Measurements from ENCODE around the gene TAS1R3.

TAS1R3 gene

DNA sequence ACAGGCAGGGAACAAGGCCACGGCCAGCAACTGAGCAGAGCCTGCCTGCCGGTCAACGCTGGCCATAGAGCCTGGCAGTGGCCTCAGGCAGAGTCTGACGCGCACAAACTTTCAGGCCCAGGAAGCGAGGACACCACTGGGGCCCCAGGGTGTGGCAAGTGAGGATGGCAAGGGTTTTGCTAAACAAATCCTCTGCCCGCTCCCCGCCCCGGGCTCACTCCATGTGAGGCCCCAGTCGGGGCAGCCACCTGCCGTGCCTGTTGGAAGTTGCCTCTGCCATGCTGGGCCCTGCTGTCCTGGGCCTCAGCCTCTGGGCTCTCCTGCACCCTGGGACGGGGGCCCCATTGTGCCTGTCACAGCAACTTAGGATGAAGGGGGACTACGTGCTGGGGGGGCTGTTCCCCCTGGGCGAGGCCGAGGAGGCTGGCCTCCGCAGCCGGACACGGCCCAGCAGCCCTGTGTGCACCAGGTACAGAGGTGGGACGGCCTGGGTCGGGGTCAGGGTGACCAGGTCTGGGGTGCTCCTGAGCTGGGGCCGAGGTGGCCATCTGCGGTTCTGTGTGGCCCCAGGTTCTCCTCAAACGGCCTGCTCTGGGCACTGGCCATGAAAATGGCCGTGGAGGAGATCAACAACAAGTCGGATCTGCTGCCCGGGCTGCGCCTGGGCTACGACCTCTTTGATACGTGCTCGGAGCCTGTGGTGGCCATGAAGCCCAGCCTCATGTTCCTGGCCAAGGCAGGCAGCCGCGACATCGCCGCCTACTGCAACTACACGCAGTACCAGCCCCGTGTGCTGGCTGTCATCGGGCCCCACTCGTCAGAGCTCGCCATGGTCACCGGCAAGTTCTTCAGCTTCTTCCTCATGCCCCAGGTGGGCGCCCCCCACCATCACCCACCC is at the start of gene TAS1R3:
Gene TAS1R3 (plus strand): TSS at position 213 of the 898 bp plus-strand sequence. CDS start 66 bp downstream, at position 279.
- DNase-seq = no peak

DNA sequence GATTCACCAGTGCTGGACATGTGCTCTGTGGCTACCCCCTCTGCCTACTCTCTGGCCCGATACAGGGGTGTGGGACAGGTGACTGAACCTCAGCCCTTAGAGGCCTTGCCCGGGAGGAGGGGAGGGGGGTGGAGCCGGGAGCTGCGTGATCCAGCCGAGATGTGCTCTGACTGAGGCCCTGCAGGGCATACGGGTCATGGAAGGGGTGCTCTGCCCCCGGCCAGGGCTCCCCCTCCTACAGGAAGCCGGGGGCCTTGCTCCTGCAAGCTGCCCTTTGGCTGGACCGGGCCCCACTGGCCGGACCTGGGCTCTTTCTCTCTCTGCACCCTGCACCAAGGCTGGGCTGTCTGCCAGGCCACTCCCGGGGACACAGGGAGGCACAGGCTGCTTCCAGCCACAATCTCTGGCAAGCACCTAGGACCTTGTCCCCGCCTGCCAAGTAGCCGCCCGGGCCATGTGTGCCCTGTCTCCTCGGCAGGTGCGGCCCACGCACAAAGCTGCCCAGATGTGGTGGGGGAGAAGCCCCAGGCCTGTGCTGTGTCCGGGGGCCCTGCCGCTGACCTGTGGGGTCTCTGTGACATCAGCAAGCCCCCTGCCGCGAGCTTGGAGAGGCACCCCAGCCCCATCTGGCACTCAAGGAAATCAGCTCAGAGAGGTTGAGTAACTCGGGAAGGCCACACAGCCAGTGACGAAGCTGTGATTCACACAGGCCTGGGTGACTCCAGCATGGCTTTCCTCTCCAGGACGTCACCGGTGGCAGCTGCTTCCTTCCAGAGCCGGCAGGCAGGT is 49.4 kb upstream of the TAS1R3 start:
- DNase-seq = no peak

DNA sequence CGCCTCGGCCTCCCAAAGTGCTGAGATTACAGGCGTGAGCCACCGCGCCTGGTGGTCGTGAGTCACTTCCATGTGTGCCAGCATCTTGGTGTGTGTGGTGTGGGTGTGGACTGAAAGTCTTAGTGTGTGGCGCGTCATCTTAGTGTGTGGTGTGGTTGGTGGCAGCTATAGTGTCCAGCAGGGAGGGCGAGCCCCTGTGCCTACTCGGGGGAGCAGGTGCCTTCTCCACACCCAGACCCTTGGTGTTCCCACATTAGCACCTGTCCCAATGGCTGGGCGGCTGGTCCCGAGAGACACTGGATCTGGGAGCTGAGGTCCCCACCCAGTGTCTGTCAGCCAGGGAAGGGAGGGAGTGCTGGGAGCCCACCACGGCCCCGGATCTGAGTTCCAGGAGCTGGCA is 48.1 kb upstream of the TAS1R3 start:
- DNase-seq = no peak

DNA sequence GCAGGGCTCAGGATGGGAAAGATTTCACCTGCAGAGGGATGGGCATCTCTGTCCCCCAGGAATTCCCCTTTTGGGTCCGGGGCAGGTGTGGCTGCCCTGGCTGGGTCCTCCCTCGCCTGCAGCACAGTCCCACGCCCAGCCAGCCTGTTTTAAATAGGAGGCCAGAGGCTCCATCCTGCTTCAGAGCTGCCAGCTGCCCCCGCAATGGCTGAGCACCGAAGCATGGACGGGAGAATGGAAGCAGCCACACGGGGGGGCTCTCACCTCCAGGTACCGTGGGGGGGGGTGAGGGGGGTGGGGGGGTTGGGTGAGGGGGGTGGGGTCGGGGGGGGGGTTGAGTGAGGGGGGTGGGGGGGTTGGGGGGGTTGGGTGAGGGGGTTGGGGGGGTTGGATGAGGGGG is 47.3 kb upstream of the TAS1R3 start:
- DNase-seq = no peak

GRCh38 chr1:1284221-1285101 is 46.6 kb upstream of the TAS1R3 start:
- DNase-seq = no peak

DNA sequence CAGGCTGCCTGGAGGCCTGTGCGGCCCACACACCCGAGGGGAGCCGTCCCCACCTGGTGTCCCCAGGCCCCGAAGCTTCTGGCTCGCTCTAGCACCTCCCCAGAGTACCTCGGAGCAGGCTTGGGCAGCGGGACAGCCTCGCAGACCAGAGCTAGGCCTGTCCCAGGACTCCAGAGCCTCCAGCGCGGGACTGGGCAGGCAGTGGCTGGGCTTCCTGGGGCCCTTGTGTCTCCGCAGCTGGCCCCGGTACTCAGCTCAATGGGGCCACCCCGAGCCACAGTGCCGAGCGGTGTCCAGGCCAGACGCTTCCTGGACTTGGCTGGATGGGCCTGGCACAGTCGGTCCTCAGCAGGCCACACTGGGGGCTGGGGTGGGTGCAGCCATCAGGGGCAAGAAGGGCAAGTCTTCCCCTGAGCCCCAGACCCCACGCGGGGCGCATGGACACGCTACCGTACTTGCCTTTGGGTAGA is 45.9 kb upstream of the TAS1R3 start:
- DNase-seq = no peak

GRCh38 chr1:1285611-1286311 is 45.3 kb upstream of the TAS1R3 start:
- no peak for DNase-seq

- DNase-seq = no peak
Observed at GRCh38 chr1:1286313-1287261, 44.5 kb upstream of the TAS1R3 start.

DNA sequence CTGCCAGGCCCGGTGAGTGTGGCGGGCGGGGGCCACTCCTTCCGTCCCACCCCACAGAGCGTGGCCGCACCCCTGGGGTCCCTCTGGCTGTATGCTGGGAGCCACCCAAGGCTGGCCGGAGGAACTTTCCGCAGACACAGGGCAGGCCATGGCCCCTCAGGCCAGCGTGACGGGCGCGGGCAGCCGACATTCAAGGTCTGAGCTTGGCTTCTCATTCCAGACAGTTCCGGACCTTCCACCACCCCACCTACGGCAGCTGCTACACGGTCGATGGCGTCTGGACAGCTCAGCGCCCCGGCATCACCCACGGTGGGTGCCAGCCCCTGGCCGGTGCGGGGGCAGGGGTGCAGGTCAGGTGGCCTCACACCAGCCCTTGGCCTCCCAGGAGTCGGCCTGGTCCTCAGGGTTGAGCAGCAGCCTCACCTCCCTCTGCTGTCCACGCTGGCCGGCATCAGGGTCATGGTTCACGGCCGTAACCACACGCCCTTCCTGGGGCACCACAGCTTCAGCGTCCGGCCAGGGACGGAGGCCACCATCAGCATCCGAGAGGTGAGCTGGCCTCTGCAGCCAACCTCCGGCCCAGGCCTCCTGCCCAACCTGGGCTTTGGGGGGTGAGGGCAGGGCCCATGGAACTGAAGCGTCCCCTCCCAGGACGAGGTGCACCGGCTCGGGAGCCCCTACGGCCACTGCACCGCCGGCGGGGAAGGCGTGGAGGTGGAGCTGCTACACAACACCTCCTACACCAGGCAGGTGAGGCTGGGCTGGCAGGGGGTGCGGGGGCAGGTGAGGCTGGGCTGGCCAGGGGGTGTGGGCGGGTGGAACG is 43.6 kb upstream of the TAS1R3 start:
- no peak for DNase-seq

DNA sequence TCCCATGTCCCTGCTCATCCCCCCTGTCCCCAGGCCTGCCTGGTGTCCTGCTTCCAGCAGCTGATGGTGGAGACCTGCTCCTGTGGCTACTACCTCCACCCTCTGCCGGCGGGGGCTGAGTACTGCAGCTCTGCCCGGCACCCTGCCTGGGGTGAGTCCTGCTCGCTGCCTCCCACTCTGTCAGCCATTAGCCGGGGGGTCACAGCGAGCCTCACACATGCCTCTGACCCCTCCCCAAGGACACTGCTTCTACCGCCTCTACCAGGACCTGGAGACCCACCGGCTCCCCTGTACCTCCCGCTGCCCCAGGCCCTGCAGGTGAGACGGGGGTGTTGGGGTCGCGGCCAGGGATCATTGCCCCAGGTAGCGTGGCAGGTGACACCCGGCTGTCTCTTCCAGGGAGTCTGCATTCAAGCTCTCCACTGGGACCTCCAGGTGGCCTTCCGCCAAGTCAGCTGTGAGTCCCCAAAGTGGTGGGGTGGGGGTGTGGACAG is 40.8 kb upstream of the TAS1R3 start:
- peak; percentile 76 for DNase-seq

DNA sequence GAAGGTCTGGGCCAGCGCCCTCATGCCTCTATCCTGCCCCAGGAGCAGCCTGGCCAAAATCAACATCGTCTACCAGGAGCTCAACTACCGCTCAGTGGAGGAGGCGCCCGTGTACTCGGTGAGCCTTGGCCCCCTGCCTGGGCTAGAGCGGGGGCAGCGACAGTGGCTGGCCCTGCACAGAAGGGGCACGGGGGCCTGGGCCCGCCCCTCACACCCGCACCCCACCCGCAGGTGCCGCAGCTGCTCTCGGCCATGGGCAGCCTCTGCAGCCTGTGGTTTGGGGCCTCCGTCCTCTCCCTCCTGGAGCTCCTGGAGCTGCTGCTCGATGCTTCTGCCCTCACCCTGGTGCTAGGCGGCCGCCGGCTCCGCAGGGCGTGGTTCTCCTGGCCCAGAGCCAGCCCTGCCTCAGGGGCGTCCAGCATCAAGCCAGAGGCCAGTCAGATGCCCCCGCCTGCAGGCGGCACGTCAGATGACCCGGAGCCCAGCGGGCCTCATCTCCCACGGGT is 40.0 kb upstream of the TAS1R3 start:
- DNase-seq = no peak

DNA sequence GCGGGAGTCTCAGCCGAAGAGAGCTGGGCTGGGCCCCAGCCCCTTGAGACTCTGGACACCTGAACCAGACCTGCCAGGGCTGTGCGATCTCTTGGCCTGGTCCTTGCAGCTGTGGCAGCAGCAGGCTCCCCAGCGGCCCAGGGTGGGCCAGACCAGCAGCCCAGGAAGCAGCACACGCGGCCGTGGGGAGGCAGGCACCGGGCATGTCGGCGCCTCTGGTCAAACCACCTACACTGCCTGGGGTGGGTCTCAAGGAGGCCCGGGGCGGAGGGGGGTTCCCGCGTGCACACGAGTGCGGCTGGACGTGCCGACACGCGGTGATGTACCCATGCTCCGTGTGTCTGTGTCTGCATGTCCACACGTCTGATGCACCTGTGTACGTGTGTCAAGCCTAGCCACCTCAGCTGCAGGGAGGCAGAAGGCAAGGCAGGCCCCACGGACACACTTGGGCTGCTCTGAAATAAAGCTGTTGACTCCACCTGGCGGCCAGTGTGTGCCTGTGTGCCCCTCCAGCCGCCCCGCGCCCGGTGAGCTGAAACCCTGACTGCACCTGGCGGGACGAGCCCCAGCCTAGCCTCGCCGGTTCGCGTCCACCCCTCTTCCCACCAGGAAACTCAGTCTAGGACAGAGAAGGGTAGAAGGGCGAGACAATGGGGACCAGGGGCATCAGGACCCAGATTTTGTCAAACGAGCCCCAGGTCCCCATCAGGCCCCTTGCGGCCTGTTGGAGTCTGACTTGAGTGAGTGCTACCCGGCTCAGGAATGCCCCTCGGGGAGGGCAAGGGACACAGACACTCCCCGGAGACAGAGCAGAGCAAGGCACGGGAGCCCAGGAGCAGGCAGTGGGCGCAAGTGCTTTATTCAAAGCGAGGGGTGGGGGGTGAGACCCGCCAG is 39.3 kb upstream of the TAS1R3 start:
- DNase-seq = peak; percentile 73

DNA sequence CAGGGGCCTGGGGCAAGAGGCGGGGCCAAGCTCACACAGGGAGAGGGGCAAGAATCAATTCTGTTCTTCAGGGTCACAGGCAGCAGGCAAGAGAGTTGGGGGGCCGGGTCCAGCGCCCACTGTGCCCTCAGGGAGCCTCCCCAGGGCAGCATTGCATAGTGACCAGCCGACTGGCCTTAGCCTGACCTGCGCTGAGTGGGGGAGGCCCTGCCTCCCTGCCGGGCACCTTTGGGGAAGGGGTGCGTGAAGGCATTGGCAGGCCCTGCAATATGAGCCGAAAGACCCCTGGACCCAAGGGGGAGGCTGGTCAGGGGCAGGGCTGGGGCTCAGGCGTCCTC is 38.7 kb upstream of the TAS1R3 start:
- no peak for DNase-seq

DNA sequence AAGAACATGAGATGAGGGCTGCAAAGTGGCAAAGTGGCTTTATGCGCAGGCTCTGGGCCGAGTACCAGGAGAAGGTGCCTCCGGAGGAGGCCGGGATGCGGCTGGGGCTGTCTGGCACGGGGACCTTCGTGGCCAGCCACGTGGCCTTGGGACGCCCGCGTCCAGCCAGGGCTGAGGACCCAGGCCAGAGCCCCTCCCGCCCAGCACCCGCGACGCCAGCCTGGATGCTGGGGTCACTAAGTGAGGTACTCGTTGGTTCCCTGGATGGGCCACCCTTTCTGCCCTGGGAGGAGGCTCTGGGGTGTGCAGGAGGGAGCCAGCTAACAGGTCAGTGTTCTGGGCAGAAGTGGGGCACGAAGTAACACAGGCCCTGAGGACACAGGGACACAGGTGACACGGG is 38.2 kb upstream of the TAS1R3 start:
- DNase-seq = no peak

DNA sequence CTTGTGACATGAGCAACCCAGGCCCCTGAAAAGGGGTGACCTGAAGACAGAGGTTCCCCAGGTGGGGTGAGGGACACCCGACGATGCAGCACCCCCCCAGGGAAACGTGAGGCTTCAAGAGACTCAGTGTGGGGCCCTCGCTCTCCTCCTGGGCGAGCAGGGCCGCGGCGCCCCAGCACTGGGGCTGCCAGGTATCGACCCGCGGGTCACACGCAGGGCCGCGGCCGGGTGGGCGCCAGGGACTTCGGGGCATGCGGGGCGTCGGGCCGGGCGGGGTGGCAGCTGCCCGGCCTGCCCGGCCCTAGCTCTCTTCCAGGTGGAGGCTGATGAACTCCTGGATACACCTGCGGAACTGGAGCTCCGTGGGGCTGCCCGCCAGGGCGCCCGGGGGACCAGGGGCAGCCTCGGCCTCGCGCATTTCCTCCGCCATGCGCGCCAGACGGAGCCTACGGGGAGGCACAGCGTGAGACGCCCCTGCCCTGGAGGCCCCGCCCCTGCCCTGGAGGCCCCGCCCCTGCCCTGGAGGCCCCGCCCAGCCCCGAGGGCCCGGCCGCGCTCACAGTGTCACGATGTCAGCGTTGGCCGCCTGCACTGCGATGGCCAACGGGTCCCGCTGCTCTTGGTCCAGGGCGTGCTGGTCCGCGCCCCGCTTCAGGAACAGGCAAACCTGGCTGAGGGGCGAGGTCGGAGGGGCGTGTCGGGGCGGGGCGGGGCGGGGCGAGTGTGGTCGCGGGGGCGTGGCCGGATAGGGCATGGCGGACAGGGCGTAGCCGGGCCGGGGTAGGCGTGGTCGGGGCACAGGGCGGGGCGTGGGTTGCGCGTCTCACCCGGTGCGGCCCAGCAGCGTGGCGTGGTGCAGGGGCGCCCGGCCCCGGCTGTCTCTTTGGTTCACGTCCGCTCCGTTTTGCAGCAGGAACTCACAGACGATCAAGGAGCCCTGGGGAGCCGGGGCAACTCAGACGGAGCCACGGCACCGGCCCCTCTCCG is 37.5 kb upstream of the TAS1R3 start:
- DNase-seq = no peak

- no peak for DNase-seq
Observed at GRCh38 chr1:1294250-1294890, 36.7 kb upstream of the TAS1R3 start.

All from CD4-positive, alpha-beta T cell treated with Interleukin-10 for 1 hour (primary cell).